Measurements from ENCODE around the gene TRHDE.

- TF ChIP-seq SALL2 (CRISPR knock-in tag; IDR thresholded peaks at IDR 0.05) (no peak), ETS1 (CRISPR knock-in tag; IDR thresholded peaks at IDR 0.05) (no peak), EZH2 (conservative IDR thresholded peaks at IDR 0.05; ENCODE audit: low read depth, low read length) (no peak), NFATC3 (CRISPR knock-in tag; IDR thresholded peaks at IDR 0.05) (no peak), CTCF (CRISPR knock-in tag; IDR thresholded peaks at IDR 0.05) (no peak), NFE2L2 (IDR thresholded peaks at IDR 0.05; ENCODE audit: low read length) (no peak), HNRNPH1 (optimal IDR thresholded peaks at IDR 0.05; ENCODE audit: low read depth, low read length) (no peak), MAX (IDR thresholded peaks at IDR 0.05) (no peak), HMGXB3 (CRISPR knock-in tag; IDR thresholded peaks at IDR 0.05; ENCODE audit: borderline replicate concordance) (no peak), ZNF75D (CRISPR knock-in tag; IDR thresholded peaks at IDR 0.05; ENCODE audit: borderline replicate concordance) (no peak)
These were observed 58.6 kb downstream of the TRHDE start for GRCh38 chr12:72330784-72331183.
